GM23338 (cell line): ENCODE measurements around the gene RIPK1. TPM values are rescaled to one million over a fixed set of nuclear protein-coding genes. Genes with fewer than 3 reads are reported as not detected.

Experiments
- ATAC-seq: fragments of 200-7000 bp; cut with Tn5 transposase; 3 replicates; pipeline ENCODE4 v1.9.1; 2020
- DNase-seq: peaks from one replicate; pipeline ENCODE4 v3.0.0-alpha.2; 2015; ENCODE audit warnings: low spot score
- H2AFZ ChIP-seq: fragments of 200-600 bp; sonication (generic); 2 replicates; pipeline ENCODE4 v1.8.0; 2016; ENCODE audit warnings: antibody characterized with exemption, mild to moderate bottlenecking, moderate library complexity
- H3F3A ChIP-seq: fragments of 200-600 bp; sonication (generic); replicated peaks from 2 replicates; pipeline ENCODE4 v1.8.0; 2017; ENCODE audit warnings: antibody characterized with exemption, mixed run types, low read depth
- H3K27ac ChIP-seq: fragments of 200-600 bp; sonication (generic); 2 replicates; pipeline ENCODE4 v1.6.1; 2016; ENCODE audit warnings: low read depth
- H3K27me3 ChIP-seq: fragments of 200-600 bp; sonication (generic); 2 replicates; pipeline ENCODE4 v1.8.0; 2016; ENCODE audit warnings: mild to moderate bottlenecking, mixed run types, moderate library complexity; ENCODE audit not compliant: insufficient read depth
- H3K36me3 ChIP-seq: fragments of 200-600 bp; sonication (generic); 2 replicates; pipeline ENCODE4 v1.8.0; 2016; ENCODE audit warnings: mild to moderate bottlenecking; ENCODE audit not compliant: insufficient read depth
- H3K4me1 ChIP-seq: fragments of 200-600 bp; sonication (generic); 2 replicates; pipeline ENCODE4 v1.8.0; 2016; ENCODE audit warnings: mild to moderate bottlenecking, moderate library complexity; ENCODE audit not compliant: insufficient read depth
- H3K4me2 ChIP-seq: fragments of 200-600 bp; sonication (generic); 2 replicates; pipeline ENCODE4 v1.7.1; 2017; ENCODE audit warnings: mixed run types
- H3K4me3 ChIP-seq: fragments of 200-600 bp; sonication (generic); 2 replicates; pipeline ENCODE4 v1.6.1; 2016; ENCODE audit warnings: mixed run types
- H3K79me2 ChIP-seq: fragments of 200-600 bp; sonication (generic); replicated peaks from 2 replicates; pipeline ENCODE4 v1.8.0; 2017; ENCODE audit warnings: mild to moderate bottlenecking; ENCODE audit not compliant: insufficient read depth
- H3K9me2 ChIP-seq: fragments of 200-600 bp; sonication (generic); 2 replicates; pipeline ENCODE4 v1.8.0; 2017; ENCODE audit not compliant: insufficient read depth
- H4K20me1 ChIP-seq: fragments of 200-600 bp; sonication (generic); replicated peaks from 2 replicates; pipeline ENCODE4 v1.8.0; 2017; ENCODE audit warnings: mild to moderate bottlenecking; ENCODE audit not compliant: insufficient read depth
- H3K27ac Mint-ChIP-seq: 2 replicates; pipeline ENCODE4 v1.8.0; 2020; ENCODE audit warnings: inconsistent platforms, mild to moderate bottlenecking, moderate library complexity, mixed read lengths
- H3K27me3 Mint-ChIP-seq: 3 replicates; pipeline ENCODE4 v1.8.0; 2022; ENCODE audit warnings: low read depth, mild to moderate bottlenecking, moderate library complexity, mixed read lengths, inconsistent platforms; ENCODE audit not compliant: insufficient read depth, poor library complexity
- H3K36me3 Mint-ChIP-seq: 3 replicates; pipeline ENCODE4 v1.8.0; 2021; ENCODE audit warnings: low read depth, mild to moderate bottlenecking, inconsistent platforms, moderate library complexity, mixed read lengths
- H3K4me1 Mint-ChIP-seq: 3 replicates; pipeline ENCODE4 v1.8.0; 2020; ENCODE audit warnings: mild to moderate bottlenecking, inconsistent platforms, mixed read lengths
- H3K4me3 Mint-ChIP-seq: 3 replicates; pipeline ENCODE4 v1.8.0; 2021; ENCODE audit warnings: moderate library complexity, mild to moderate bottlenecking, inconsistent platforms, mixed read lengths
- H3K9me3 Mint-ChIP-seq: 3 replicates; pipeline ENCODE4 v1.8.0; 2020; ENCODE audit warnings: moderate library complexity, mild to moderate bottlenecking, inconsistent platforms, mixed read lengths
- EZH2phosphoT487 ChIP-seq: fragments of 200-600 bp; sonication (generic); IDR thresholded peaks from one replicate; pipeline ENCODE4 v1.8.1; 2018; ENCODE audit warnings: antibody characterized with exemption; ENCODE audit not compliant: unreplicated experiment
- NANOG ChIP-seq: IDR thresholded peaks from 2 replicates; pipeline ENCODE4 v1.6.1; 2016; ENCODE audit warnings: antibody characterized with exemption, borderline replicate concordance
- POLR2AphosphoS5 ChIP-seq: IDR thresholded peaks from 2 replicates; pipeline ENCODE4 v1.6.1; 2016; ENCODE audit warnings: antibody characterized with exemption, low read depth
- ZNF331 ChIP-seq: fragments of 250-450 bp; sonication (Bioruptor Pico); IDR thresholded peaks from 2 replicates; pipeline ENCODE4 v1.5.0; 2020; ENCODE audit warnings: low read depth, mild to moderate bottlenecking, moderate library complexity
- polyA plus RNA-seq: library from polyadenylated mRNA; unstranded; fragments of >200 nt; fragmentation: Nextera tagmentation; extraction: Ambion mirVana; gene quantifications from 2 replicates; pipeline ENCODE4 v1.2.1, GENCODE V29; 2016
- total RNA-seq: library from RNA; depleted of rRNA; stranded (reverse); fragments of >200 nt; shearing (Covaris generic); gene quantifications from 2 replicates; pipeline ENCODE4 v1.2.3, GENCODE V29; 2014
- TF ChIP-seq, protein P1 (sequence below): fragments of 250-450 bp; sonication (Bioruptor Pico); IDR thresholded peaks from 2 replicates; pipeline ENCODE4 v1.5.0; 2020; ENCODE audit warnings: mild to moderate bottlenecking, moderate library complexity

Gene RIPK1
- total and polyA plus RNA-seq, 2 experiments from 2014 or later, result 5.7 to 19.4 TPM

DNA sequence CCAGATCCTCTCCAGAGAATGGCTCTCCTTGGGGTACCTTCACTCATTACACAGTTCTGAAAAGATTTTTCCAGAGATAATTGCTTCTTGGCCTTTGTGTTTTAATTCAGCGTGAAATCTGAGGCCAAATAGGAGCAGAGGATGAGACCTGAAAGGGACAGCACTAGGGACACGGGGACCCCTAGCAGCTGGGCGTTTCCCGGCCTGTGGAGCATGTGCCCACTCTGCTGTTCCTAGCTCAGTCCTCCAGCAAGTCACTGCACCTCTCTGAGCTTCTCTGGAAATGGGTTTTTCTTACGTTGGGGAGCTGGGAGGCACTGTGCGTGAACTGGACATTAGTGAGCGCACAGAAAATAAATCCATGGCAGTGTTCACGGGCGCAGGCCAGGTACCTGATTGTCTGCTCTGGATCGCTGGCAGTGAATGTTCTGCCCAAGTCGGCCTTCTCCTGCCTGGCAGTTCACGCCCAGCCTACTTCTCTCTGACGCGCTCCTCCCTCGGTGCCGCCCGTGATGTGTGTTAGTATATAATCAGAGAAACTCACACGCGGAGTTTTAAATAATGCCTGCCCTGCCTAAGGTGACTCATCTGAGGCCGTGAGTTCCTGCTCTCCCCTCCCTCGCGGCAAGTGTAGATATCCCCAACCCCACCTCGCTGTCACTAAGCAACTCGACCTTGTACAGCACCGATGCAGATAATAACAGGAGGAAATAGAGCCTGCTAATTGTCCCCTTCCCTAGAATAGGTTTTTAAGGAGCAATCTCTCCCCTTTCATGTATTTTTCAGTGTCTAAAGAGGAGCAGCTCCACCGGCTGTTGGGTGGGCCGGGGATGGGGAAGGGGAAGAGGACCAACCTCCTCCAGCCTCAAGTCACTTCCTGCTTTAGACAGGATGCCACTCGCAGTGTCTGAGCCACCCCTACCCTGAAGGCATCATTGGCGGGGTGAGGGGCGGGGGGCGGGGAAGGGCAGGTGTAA is 91.8 kb downstream of the RIPK1 start:
- H3K4me3 Mint-ChIP-seq, result no peak overlapping the region; the same call in 2 of the 3 replicates
- ATAC-seq, result no peak

DNA sequence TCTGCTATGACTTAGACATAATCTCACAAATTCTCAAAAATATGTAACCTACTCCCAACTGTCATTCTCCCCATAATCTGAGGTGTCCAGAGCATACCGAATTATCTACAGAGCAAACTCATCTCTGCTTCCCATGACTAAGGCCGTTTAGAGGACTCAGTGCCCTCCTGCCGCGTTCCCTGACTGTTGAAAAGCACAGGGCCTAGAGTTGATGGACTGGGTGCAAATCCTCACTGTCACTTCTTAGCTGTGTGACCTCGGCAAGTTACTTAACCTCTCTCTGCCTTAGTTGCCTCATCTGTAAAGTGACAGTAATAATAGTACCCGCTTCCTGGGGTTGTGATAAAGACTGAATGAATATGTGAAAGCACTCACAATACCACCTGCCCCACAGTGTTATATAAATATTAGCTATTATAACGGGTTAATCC is 93.8 kb downstream of the RIPK1 start:
- peaks cover 74% of the 10 kb centered on the region for H3K4me1 Mint-ChIP-seq
- no peak for TF ChIP-seq EZH2phosphoT487
- TF ChIP-seq ZNF331 (CRISPR knock-in tag), result no peak
- TF ChIP-seq, protein P1, sequence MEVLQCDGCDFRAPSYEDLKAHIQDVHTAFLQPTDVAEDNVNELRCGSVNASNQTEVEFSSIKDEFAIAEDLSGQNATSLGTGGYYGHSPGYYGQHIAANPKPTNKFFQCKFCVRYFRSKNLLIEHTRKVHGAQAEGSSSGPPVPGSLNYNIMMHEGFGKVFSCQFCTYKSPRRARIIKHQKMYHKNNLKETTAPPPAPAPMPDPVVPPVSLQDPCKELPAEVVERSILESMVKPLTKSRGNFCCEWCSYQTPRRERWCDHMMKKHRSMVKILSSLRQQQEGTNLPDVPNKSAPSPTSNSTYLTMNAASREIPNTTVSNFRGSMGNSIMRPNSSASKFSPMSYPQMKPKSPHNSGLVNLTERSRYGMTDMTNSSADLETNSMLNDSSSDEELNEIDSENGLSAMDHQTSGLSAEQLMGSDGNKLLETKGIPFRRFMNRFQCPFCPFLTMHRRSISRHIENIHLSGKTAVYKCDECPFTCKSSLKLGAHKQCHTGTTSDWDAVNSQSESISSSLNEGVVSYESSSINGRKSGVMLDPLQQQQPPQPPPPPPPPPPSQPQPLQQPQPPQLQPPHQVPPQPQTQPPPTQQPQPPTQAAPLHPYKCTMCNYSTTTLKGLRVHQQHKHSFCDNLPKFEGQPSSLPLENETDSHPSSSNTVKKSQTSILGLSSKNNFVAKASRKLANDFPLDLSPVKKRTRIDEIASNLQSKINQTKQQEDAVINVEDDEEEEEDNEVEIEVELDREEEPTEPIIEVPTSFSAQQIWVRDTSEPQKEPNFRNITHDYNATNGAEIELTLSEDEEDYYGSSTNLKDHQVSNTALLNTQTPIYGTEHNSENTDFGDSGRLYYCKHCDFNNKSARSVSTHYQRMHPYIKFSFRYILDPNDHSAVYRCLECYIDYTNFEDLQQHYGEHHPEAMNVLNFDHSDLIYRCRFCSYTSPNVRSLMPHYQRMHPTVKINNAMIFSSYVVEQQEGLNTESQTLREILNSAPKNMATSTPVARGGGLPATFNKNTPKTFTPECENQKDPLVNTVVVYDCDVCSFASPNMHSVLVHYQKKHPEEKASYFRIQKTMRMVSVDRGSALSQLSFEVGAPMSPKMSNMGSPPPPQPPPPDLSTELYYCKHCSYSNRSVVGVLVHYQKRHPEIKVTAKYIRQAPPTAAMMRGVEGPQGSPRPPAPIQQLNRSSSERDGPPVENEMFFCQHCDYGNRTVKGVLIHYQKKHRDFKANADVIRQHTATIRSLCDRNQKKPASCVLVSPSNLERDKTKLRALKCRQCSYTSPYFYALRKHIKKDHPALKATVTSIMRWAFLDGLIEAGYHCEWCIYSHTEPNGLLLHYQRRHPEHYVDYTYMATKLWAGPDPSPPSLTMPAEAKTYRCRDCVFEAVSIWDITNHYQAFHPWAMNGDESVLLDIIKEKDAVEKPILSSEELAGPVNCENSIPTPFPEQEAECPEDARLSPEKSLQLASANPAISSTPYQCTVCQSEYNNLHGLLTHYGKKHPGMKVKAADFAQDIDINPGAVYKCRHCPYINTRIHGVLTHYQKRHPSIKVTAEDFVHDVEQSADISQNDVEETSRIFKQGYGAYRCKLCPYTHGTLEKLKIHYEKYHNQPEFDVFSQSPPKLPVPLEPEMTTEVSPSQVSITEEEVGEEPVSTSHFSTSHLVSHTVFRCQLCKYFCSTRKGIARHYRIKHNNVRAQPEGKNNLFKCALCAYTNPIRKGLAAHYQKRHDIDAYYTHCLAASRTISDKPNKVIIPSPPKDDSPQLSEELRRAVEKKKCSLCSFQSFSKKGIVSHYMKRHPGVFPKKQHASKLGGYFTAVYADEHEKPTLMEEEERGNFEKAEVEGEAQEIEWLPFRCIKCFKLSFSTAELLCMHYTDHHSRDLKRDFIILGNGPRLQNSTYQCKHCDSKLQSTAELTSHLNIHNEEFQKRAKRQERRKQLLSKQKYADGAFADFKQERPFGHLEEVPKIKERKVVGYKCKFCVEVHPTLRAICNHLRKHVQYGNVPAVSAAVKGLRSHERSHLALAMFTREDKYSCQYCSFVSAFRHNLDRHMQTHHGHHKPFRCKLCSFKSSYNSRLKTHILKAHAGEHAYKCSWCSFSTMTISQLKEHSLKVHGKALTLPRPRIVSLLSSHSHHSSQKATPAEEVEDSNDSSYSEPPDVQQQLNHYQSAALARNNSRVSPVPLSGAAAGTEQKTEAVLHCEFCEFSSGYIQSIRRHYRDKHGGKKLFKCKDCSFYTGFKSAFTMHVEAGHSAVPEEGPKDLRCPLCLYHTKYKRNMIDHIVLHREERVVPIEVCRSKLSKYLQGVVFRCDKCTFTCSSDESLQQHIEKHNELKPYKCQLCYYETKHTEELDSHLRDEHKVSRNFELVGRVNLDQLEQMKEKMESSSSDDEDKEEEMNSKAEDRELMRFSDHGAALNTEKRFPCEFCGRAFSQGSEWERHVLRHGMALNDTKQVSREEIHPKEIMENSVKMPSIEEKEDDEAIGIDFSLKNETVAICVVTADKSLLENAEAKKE (CRISPR knock-in tag), result no peak
- H3K4me1 ChIP-seq, result peaks cover 67% of the 10 kb centered on the region
- H3K4me3 Mint-ChIP-seq, result peak overlapping the region; percentile 80
- no peaks in the 10 kb centered on the region for H3K36me3 ChIP-seq
- no peaks in the 10 kb centered on the region for H4K20me1 ChIP-seq
- H3K27me3 ChIP-seq, result no peaks in the 10 kb centered on the region
- no peak for ATAC-seq
- peaks cover 34% of the 10 kb centered on the region for H3F3A ChIP-seq
- H3K4me2 ChIP-seq, result peak overlapping the region; percentile 79
- H3K36me3 Mint-ChIP-seq, result peaks cover under 1% of the 10 kb centered on the region; the same call in 1 of the 3 replicates
- H3K9me2 ChIP-seq, result no peaks in the 10 kb centered on the region
- H3K27me3 Mint-ChIP-seq, result peaks cover 19% of the 10 kb centered on the region
- H3K9me3 Mint-ChIP-seq, result peaks cover 2% of the 10 kb centered on the region; the same call in 1 of the 3 replicates
- H2AFZ ChIP-seq, result no peak overlapping the region
- no peak overlapping the region for H3K27ac ChIP-seq
- peak; percentile 26 for DNase-seq
- no peak overlapping the region for H3K27ac Mint-ChIP-seq
- H3K79me2 ChIP-seq, result peaks cover 7% of the 10 kb centered on the region
- peak overlapping the region; percentile 76 for H3K4me3 ChIP-seq

More for the DNA sequence above, 91.8 kb downstream of the RIPK1 start:
- Histone ChIP-seq H3K4me1 (peaks cover 55% of the 10 kb centered on the region), H2AFZ (no peak overlapping the region), H3K9me2 (no peaks in the 10 kb centered on the region), H3K36me3 (peaks cover 7% of the 10 kb centered on the region), H3K79me2 (peaks cover 17% of the 10 kb centered on the region), H3K27me3 (no peaks in the 10 kb centered on the region), H4K20me1 (no peaks in the 10 kb centered on the region; the same call in 1 of the 2 replicates), H3F3A (peaks cover 32% of the 10 kb centered on the region), H3K27ac (0 out of 2 replicates have a peak overlapping the region, but pooled peaks have one; percentile 55), H3K4me3 (peak overlapping the region; percentile 29; the same call in 1 of the 2 replicates), H3K4me2 (peak overlapping the region; percentile 96)
- Mint-ChIP-seq H3K4me1 (peaks cover 59% of the 10 kb centered on the region), H3K36me3 (peaks cover 18% of the 10 kb centered on the region), H3K27ac (no peak overlapping the region), H3K27me3 (peaks cover 31% of the 10 kb centered on the region), H3K9me3 (no peaks in the 10 kb centered on the region)
- TF ChIP-seq NANOG (no peak), ZNF331 (CRISPR knock-in tag) (no peak), POLR2AphosphoS5 (peak; percentile 12; the same call in 1 of the 2 replicates)
- DNase-seq, result peak; percentile 28
